Liver (tissue), 3 donors: ENCODE measurements around the gene GUCY2D.

ENCODE experiments used
- CTCF ChIP-seq: fragments of 150-350 bp; IDR thresholded peaks from 2 replicates; pipeline ENCODE4 v1.5.1; 2017; ENCODE audit warnings: improper control_type of control experiment, low read depth, low read length; ENCODE audit not compliant: missing input control
- GABPA ChIP-seq, 2 donors: IDR thresholded peaks in 1 of 2; conservative IDR thresholded peaks in 1 of 2; 2 replicates each; pipeline ENCODE4 v1.6.1; 2016; ENCODE audit warnings: antibody characterized with exemption in 2 of 2, mild to moderate bottlenecking in 1 of 2, moderate library complexity in 1 of 2
- HNF4A ChIP-seq, 2 donors: conservative IDR thresholded peaks; 2 replicates each; pipeline ENCODE4 v1.6.1; 2016; ENCODE audit warnings: antibody characterized with exemption in 2 of 2, mild to moderate bottlenecking in 2 of 2
- HNF4G ChIP-seq: IDR thresholded peaks from 2 replicates; pipeline ENCODE4 v1.6.1; 2016; ENCODE audit warnings: antibody characterized with exemption
- MAX ChIP-seq: IDR thresholded peaks from 2 replicates; pipeline ENCODE4 v1.6.1; 2016; ENCODE audit warnings: antibody characterized with exemption
- RAD21 ChIP-seq, 2 donors: IDR thresholded peaks; 2 replicates each; pipeline ENCODE4 v1.6.1; 2016; ENCODE audit warnings: antibody characterized with exemption in 2 of 2, mild to moderate bottlenecking in 2 of 2
- REST ChIP-seq: IDR thresholded peaks from 2 replicates; pipeline ENCODE4 v1.6.1; 2016; ENCODE audit warnings: antibody characterized with exemption, mild to moderate bottlenecking
- RXRA ChIP-seq, 2 donors: IDR thresholded peaks; 2 replicates each; pipeline ENCODE4 v1.6.1; 2017 to 2018; ENCODE audit warnings: antibody characterized with exemption in 2 of 2, mild to moderate bottlenecking in 1 of 2
- SP1 ChIP-seq: IDR thresholded peaks from 2 replicates; pipeline ENCODE4 v1.6.1; 2018; ENCODE audit warnings: antibody characterized with exemption, mild to moderate bottlenecking
- TAF1 ChIP-seq: conservative IDR thresholded peaks from 2 replicates; pipeline ENCODE4 v1.6.1; 2016; ENCODE audit warnings: antibody characterized with exemption, mild to moderate bottlenecking
- YY1 ChIP-seq: IDR thresholded peaks from 2 replicates; pipeline ENCODE4 v1.6.1; 2016; ENCODE audit warnings: antibody characterized with exemption, mild to moderate bottlenecking
- ZBTB33 ChIP-seq: IDR thresholded peaks from 2 replicates; pipeline ENCODE4 v1.6.1; 2016; ENCODE audit warnings: antibody characterized with exemption
- donor health status: healthy.
- donor health status: healthy.

- no peak for TF ChIP-seq CTCF
- TF ChIP-seq RXRA (IDR thresholded peaks at IDR 0.05), result no peak
- TF ChIP-seq YY1, result no peak
- no peak for TF ChIP-seq HNF4G
- no peak for TF ChIP-seq GABPA (IDR thresholded peaks at IDR 0.05 in 1 of 2, conservative IDR thresholded peaks at IDR 0.05 in 1 of 2)
- TF ChIP-seq HNF4A (conservative IDR thresholded peaks at IDR 0.05), result no peak
- no peak for TF ChIP-seq SP1
- TF ChIP-seq RAD21 (IDR thresholded peaks at IDR 0.05), result no peak
- no peak for TF ChIP-seq ZBTB33
- no peak for TF ChIP-seq MAX
- TF ChIP-seq REST, result no peak
- no peak for TF ChIP-seq TAF1
These were observed 50.1 kb downstream of the GUCY2D start for GRCh38 chr17:8052256-8053252.
